ENCODE measurements around the gene AUP1.

- TF ChIP-seq, protein P1, sequence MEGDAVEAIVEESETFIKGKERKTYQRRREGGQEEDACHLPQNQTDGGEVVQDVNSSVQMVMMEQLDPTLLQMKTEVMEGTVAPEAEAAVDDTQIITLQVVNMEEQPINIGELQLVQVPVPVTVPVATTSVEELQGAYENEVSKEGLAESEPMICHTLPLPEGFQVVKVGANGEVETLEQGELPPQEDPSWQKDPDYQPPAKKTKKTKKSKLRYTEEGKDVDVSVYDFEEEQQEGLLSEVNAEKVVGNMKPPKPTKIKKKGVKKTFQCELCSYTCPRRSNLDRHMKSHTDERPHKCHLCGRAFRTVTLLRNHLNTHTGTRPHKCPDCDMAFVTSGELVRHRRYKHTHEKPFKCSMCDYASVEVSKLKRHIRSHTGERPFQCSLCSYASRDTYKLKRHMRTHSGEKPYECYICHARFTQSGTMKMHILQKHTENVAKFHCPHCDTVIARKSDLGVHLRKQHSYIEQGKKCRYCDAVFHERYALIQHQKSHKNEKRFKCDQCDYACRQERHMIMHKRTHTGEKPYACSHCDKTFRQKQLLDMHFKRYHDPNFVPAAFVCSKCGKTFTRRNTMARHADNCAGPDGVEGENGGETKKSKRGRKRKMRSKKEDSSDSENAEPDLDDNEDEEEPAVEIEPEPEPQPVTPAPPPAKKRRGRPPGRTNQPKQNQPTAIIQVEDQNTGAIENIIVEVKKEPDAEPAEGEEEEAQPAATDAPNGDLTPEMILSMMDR (IDR thresholded peaks at IDR 0.05), result no peak
- no peak for TF ChIP-seq POLR2A (IDR thresholded peaks at IDR 0.05)
Measured at GRCh38 chr2:74493546-74493945, 36.0 kb downstream of the AUP1 start.

Measured in breast epithelium (tissue), 3 donors.